Measurements from ENCODE around the gene BAIAP2.
"Not testable (repeated sequence)": the region's sequence is repeated elsewhere in the genome, so short reads cannot be mapped to it uniquely, and the experiment has no call there.

BAIAP2 gene

DNA sequence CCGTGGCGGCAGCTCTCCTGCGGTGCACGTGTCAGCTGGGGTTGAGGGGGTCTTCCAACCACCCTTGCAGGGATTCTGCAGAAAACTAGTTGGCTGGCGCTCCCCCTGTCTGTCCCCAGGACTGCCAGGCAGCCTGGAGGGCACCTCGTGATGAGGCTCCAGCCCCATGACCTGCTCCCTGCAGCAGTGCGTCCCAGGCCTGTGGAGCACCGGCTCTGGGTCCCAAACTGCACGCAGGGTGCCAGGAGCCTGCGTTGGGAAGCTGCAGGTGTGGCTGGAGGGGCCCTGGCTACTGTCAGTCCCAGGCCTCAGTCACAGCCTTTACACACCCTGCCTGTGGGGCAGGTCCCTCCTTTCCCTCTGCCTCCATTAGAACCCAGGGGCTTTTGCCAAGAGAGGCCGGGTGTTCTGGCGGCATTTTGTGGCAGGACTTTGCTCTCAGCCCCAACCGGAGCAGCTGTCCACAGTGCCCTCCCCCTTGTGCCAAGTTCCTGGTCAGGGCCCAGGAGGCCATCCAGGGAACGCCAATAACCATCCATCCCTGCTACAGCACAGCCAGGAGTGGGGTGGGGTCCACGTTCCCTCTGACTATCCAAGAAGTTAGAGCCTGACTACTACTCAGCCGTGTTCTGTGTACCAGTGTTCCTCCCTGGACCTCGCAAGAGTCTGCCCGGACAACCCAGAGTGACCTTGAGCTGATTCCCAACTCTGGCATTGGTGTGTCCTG lies 34.2 kb upstream of the BAIAP2 start:
- DNase-seq = no peak

DNA sequence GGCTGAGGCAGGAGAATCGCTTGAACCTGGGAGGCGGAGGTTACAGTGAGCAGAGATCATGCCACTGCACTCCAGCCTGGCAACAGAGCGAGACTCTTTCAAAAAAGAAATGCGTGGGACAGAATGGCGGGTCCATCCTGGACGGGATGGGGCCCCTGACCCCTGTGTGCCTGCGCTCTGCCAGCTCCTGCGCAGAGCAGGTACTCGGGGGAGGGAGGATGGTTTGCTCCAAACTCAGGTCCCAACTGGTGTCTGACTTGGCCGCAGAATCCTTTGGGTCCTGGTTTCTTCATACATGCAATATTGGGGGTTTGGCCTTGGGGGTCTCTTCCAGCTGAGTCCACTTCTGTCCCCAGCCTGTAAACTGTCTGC lies 33.0 kb upstream of the BAIAP2 start:
- DNase-seq = no peak

- DNase-seq = no peak
Measured at GRCh38 chr17:81002409-81003361, 32.3 kb upstream of the BAIAP2 start.

DNA sequence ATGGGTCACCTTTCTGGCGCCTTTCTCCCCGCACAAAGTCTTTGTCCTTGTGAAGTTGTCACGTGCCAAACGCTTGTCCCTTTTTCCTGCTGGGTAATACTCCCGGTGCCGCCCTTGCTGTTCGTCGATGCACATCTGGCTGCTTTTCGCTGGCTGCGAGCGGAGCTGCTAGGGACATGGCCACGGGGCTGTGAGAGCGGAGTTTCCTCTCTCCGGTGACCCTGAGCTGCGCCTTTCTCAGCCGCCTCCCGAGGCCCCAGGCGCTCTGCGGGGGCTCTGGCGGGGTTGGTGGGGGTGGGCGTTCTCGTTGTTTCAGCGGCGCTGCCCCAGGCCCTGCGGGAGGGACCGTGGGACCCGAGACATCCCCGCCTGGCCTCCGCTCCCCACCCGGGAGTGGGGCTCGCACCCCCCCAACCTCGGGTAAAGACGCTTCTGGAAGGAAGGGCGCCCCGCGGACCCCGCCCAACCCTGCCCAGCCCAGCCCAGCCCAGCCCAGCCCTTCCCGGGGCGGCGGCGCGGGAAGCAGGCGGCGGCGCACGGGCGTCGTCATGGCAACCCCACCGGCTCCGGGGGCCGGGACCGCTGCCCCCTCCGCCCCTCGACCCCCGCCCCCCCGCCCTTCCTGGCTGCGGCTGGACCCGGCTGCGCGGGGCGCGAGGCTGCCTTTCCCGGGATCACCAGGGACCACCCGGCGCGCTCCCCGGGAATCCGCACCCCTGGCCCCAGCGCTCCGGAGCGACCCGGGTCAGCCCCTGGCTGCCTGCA lies 31.1 kb upstream of the BAIAP2 start:
- no peak for DNase-seq

DNA sequence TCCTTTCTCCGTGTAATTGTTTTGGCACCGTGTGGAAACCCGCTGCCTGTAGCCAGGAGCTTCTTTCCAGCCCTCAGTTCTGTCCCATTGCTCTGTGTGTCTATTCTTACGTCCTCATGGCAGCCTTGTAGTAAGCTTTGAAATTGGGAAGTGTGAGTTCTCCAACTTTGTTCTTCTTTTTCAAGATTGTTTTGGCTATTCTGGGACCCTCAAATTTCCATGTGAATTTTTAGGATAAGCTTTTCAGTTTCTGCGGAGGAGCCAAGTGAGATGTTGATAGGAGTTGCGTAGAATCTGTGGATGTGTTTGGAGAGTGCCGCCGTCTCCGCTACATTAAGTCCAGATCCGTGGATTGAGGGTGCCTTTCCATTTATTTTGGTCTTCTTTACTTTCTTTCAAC lies 28.1 kb upstream of the BAIAP2 start:
- DNase-seq = no peak

DNA sequence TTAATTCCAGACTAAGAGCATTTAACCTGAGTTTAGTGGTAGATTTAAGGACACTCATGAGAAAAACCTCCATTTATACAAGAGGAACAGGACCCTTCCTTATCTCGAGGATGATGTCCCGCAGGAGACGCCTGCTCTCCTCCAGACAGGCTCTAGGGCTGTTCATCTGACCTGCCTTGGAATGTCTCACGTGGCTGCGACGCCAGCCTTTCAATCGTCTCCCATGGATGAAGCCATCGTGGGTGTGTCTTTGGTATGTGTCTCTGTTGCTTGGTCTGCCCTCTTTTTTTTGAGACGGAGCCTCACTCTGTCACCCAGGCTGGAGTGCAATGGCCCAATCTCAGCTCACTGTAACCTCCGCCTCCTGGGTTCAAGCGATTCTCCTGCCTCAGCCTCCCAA lies 26.8 kb upstream of the BAIAP2 start:
- no peak for DNase-seq

DNA sequence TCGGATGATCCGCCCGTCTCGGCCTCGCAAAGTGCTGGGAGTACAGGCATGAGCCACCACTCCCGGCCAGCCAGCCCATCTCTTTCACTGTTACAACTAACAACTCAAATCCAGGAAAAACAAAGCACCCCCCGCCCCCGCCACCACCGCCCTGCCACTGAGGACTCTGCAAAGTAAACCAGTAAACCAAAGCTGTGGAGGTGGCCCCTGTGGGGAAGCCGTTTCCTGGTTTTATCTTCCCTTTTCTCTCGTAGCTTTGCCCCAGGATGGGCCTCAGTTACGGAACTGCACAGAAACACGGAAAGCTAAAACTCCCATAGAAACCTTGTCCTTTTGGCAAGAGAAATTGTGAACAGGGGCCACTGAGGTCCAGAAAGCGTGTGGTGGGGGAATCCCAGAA lies 25.8 kb upstream of the BAIAP2 start:
- DNase-seq = no peak

DNA sequence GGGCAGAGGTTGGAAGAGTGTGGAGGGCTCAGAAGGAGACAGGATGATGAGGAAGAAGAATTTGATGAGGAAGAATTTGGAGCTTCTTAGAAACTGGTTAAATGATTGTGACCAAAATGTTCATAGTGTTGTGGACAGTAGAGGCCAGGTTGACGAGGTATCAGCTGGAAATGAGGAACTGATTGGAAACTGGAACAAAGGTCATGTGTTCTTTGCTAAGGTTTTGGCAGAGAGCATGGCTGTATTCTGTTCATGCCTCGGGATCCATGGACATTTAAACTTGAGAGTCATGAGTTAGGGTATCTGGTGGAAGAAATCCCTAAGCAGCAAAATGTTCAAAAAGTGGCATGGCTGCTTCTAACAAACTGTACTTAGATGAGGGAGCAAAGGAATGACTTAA lies 24.0 kb upstream of the BAIAP2 start:
- DNase-seq = no peak

GRCh38 chr17:81011951-81012350 lies 23.0 kb upstream of the BAIAP2 start:
- no peak for DNase-seq

DNA sequence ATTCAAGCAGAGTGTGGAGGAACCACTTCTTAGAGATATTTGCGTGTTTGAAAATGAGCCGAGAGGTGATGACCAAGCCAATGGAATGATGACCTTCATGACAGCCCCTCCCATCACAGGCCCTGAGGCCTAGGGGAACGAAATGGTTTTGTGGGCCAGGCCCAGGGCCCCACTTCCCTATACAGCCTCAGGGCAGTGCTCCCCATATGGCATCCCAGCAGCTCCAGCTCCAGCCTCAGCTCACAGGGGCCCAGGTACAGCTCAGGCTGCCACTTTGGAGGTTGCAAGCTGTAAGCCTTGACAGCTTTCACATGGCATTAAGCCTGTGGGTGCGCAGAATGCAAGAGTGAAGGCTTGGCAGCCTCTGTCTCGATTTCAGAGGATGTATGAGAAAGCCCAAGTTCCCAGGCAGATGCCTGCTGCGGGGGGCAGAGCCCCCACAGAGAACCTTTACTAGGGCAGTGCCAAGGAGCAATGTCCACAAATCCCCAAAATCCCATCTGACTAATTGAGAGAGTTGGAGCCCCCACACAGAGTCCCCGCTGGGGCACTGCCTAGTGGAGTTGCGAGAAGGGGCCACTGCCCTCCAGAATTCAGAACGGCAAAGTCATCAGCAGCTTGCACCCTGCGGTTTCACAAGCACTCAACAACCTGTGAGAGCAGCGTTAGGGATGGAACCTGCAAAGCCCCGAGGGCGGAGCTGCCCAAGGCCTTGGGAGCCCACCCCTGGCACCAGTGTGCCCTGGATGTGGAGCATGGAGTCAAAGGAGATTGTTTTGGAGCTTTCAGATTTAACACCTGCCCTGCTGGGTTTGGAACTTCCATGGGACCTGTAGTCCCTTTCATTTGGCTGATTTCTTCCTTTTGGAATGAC lies 22.1 kb upstream of the BAIAP2 start:
- DNase-seq = no peak

- DNase-seq = no peak
Measured at GRCh38 chr17:81013642-81014041, 21.3 kb upstream of the BAIAP2 start.

DNA sequence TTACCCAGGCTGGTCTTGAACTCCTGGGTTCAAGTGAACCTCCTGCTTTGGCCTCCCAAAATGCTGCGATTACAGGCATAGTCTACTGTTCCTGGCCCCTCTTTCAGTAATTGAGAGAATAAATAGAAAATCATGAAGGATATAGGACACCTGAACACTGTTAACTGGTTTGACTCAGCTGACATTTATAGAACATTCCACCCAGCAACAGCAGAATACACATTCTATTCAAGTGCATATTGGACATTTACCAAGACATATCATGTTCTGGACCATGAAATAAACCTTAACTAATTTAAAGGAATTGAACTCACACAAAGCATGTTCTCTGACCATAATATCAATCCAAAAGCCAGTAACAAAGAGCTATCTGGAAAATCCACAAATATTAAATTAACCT lies 19.8 kb upstream of the BAIAP2 start:
- no peak for DNase-seq

- no peak for DNase-seq
Measured at GRCh38 chr17:81016575-81016974, 18.4 kb upstream of the BAIAP2 start.

- DNase-seq = not testable (repeated sequence)
Measured at GRCh38 chr17:81017330-81017729, 17.6 kb upstream of the BAIAP2 start.

DNA sequence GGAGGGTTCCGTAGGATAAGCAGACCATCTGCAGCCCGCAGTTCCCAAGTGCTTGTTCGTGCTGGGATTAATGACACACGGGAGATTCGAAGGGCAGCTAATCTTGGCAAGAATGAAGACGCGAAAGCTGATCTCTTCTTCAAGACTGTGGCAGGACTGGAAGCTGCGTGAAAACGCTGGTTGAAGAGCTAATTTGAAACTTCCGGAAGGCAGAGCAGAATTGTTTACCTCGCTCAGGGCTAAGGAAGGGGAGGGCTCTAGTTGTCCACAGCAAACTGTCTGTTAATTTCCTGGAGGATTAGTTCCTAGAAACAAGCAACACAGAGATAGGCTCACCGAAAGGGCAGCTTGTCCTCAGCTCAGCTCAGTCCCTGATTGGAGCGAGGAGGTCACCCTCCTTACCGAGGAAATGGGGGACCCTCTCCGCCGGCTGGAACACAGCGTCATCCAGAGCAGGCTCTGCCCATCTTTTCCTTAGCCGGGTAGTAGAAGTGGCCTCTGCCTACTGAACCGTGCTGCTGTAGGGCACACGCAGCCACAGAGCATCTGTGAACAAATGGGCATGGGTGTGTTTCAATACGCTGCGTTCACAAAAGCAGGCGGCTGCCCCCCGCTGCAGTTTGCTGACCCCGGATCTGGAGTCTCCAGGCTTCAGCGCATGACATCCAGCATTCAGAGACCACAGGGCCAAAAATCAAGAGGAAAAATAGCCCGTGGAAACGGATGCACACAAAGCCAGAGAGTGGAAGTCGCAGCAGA lies 16.7 kb upstream of the BAIAP2 start:
- peak; percentile 50 for DNase-seq

GRCh38 chr17:81019563-81020442 lies 15.1 kb upstream of the BAIAP2 start:
- DNase-seq = no peak

- no peak for DNase-seq
Measured at GRCh38 chr17:81020443-81020766, 14.5 kb upstream of the BAIAP2 start.

- no peak for DNase-seq
Measured at GRCh38 chr17:81020767-81021497, 14.0 kb upstream of the BAIAP2 start.

DNA sequence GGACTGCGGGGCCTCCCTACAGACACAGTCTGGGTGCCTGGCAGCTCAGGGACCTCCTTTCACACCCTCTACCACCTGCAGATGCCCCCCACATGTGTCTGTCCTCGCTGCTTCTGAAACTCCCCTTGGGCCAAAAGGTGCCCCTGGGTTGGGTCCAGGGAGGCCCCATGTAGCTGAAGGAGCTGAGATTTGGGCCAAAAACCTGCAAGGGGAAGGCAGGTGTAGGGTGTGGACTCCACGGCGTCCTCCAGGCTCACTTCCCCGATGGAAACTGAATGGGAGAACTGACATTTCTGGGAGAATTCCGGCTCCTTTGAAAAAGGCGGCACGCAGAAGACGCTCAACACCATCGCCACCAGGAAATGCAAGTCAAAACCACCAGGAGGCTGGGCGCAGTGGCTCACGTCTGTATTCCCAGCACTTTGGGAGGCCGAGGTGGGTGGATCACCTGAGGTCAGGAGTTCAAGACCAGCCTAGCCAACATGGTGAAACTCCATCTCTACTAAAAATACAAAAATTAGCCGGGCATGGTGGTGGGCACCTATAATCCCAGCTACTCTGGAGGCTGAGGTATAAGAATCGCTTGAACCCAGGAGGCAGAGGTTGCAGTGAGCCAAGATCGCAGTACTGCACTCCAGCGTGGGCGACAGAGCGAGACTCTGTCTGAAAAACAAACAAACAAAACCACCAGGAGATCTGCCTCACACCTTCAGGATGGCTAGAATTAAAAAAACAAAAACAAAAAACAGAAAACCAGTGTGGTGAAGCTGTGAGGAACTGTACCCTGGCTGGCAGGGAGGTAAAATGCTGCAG lies 13.2 kb upstream of the BAIAP2 start:
- DNase-seq = no peak
